Stomach smooth muscle (tissue), 2 donors: Measurements from ENCODE around the gene PPIH.
A peak's percentile ranks its signal among the peaks of the same experiment; 100 is the strongest.
"Not testable (repeated sequence)": the region's sequence is repeated elsewhere in the genome, so short reads cannot be mapped to it uniquely, and the experiment has no call there.

ENCODE experiments used
- H3K27ac ChIP-seq: one replicate; pipeline ENCODE4 v1.7.0; 2013; ENCODE audit warnings: mild to moderate bottlenecking, low read length, inconsistent platforms
- H3K27me3 ChIP-seq, 2 donors: one replicate each; pipeline ENCODE4 v1.7.0; 2013; ENCODE audit warnings: low read length in 2 of 2; ENCODE audit not compliant: insufficient read depth in 2 of 2, control insufficient read depth in 1 of 2
- H3K36me3 ChIP-seq, 2 donors: one replicate each; pipeline ENCODE4 v1.7.0; 2013; ENCODE audit warnings: low read length in 2 of 2; ENCODE audit not compliant: control insufficient read depth in 2 of 2, insufficient read depth in 2 of 2
- H3K4me1 ChIP-seq: one replicate; pipeline ENCODE4 v1.7.0; 2013; ENCODE audit warnings: low read length; ENCODE audit not compliant: control insufficient read depth, insufficient read depth
- H3K4me3 ChIP-seq, 2 donors: one replicate each; pipeline ENCODE4 v1.7.0; 2013; ENCODE audit warnings: low read length in 2 of 2
- H3K9ac ChIP-seq, 2 donors: one replicate each; pipeline ENCODE4 v1.7.0; 2013; ENCODE audit warnings: low read length in 2 of 2, mild to moderate bottlenecking in 1 of 2
- H3K9me3 ChIP-seq, 2 donors: one replicate each; pipeline ENCODE4 v1.7.0; 2013; ENCODE audit warnings: low read length in 2 of 2; ENCODE audit not compliant: control insufficient read depth in 2 of 2
- donor health status: healthy.
- donor health status: Pancreatic carcinoma.

Gene PPIH

DNA sequence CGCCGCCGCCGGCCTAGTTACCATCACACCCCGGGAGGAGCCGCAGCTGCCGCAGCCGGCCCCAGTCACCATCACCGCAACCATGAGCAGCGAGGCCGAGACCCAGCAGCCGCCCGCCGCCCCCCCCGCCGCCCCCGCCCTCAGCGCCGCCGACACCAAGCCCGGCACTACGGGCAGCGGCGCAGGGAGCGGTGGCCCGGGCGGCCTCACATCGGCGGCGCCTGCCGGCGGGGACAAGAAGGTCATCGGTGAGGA, 24.2 kb downstream of the PPIH start:
- peak overlapping the region in 1 of 2 donors; percentile 92 for H3K4me3 ChIP-seq
- H3K27me3 ChIP-seq, H3K9me3 ChIP-seq, H3K36me3 ChIP-seq: not testable (repeated sequence)
- peak overlapping the region in 1 of 2 donors; percentile 29 for H3K9ac ChIP-seq
- H3K27ac ChIP-seq: peak overlapping the region; percentile 91
- peaks cover 37% of the 10 kb centered on the region for H3K4me1 ChIP-seq

DNA sequence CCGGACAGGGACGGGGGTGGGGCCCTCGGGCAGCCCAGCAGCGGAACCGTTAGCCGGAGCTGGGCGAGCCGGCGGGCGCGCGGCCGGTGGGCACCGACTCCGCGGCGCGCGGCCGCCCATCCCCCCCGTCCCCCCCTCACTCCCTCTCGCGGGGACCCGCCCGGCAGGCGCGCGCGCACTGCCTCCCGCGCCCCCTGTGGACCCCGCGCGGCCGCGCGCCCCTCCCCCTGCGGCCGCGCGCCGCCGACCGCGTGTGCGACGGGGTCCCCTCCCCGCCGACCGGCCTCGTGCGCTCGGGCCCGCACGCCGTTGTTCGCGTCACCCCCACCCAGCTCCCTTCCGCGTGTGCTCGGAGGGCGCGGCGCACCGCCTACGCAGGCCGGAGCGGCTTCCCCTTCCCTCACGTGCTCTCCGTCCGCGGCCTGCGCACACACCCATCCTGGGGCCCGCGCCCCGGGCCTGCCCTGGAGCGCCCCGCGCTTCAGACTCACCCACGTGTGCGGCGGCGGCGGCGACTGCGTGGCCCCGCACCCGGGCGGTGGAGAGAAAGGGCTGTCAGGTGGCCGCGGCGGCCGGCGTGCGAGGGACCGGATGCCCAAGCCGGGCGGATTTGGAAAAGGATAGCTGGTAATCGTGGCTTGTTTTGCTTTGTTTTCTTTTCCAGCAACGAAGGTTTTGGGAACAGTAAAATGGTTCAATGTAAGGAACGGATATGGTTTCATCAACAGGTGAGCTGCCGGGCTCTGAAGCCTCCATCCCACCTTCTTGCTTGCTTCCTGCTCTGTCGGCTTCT, 24.7 kb downstream of the PPIH start:
- no peaks in the 10 kb centered on the region for H3K9me3 ChIP-seq
- H3K27ac ChIP-seq: peak overlapping the region; percentile 25
- peak overlapping the region; percentile 59 to 92 for H3K4me3 ChIP-seq
- no peaks in the 10 kb centered on the region for H3K27me3 ChIP-seq
- H3K9ac ChIP-seq: peak overlapping the region; percentile 7 to 72
- peaks cover 37% of the 10 kb centered on the region for H3K4me1 ChIP-seq
- peaks cover 0 to 4% of the 10 kb centered on the region in 2 donors for H3K36me3 ChIP-seq

- Histone ChIP-seq H3K4me1 (peaks cover 37% of the 10 kb centered on the region), H3K27ac (no peak overlapping the region), H3K27me3 (no peaks in the 10 kb centered on the region), H3K9ac (no peak overlapping the region), H3K9me3 (no peaks in the 10 kb centered on the region), H3K4me3 (peak overlapping the region; percentile 59 to 92), H3K36me3 (peaks cover 0 to 4% of the 10 kb centered on the region in 2 donors)
These were observed 25.9 kb downstream of the PPIH start for GRCh38 chr1:42684139-42684538.

DNA sequence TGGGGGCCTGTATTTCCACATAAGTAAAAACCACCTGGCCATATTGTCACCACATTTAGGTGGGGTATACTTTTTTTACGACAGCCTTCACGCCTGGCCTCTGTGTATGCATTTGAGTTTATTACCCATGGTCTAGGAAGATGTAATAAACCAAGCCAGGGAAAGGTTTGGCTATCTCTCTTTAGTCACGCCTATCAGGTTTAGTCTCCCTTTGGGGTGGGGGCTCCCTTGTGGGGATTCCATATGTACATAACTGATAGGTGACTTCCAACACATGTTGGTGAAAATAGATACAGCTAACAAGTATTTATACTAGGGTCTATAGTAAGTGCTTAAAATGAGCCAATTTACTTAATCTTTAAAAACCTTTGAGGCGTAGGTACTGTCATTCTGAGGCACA, 28.2 kb downstream of the PPIH start:
- Histone ChIP-seq H3K9ac (no peak overlapping the region), H3K9me3 (no peaks in the 10 kb centered on the region), H3K36me3 (peaks cover 0 to 4% of the 10 kb centered on the region in 2 donors), H3K27me3 (no peaks in the 10 kb centered on the region), H3K4me1 (peaks cover 31% of the 10 kb centered on the region), H3K27ac (no peak overlapping the region), H3K4me3 (no peak overlapping the region)

DNA sequence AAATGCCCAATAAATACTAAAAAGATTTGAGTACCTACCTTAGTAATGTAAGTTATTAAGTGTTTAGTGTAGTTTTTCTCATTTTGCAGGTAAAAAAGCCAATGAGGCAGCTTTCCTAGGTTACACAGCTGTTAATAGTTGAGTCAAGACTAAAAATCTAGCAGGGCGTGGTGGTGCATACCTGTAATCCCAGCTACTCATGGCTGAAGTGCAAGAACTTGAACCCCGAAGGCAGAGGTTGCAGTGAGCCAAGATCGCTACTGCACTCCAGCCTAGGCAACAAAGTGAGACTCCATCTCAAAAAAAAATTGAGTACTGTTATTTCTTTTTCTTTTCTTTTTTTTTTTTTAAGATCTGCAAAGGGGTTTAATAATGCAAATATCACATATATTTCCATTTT, 31.7 kb downstream of the PPIH start:
- Histone ChIP-seq H3K27ac (no peak overlapping the region), H3K4me3 (no peak overlapping the region), H3K9me3 (no peaks in the 10 kb centered on the region), H3K9ac (no peak overlapping the region), H3K36me3 (no peaks in the 10 kb centered on the region), H3K4me1 (peaks cover 17% of the 10 kb centered on the region), H3K27me3 (no peaks in the 10 kb centered on the region)

- no peak overlapping the region for H3K27ac ChIP-seq
These were observed 32.4 kb downstream of the PPIH start for GRCh38 chr1:42690477-42691156.

GRCh38 chr1:42691157-42691498, 32.9 kb downstream of the PPIH start:
- no peak overlapping the region for H3K9ac ChIP-seq
- no peak overlapping the region for H3K27ac ChIP-seq
- peaks cover 0 to 2% of the 10 kb centered on the region in 2 donors for H3K36me3 ChIP-seq
- H3K27me3 ChIP-seq: no peaks in the 10 kb centered on the region
- H3K9me3 ChIP-seq: no peaks in the 10 kb centered on the region
- no peak overlapping the region for H3K4me3 ChIP-seq
- peaks cover 11% of the 10 kb centered on the region for H3K4me1 ChIP-seq

More at GRCh38 chr1:42690477-42691156, 32.4 kb downstream of the PPIH start:
- no peaks in the 10 kb centered on the region for H3K27me3 ChIP-seq
- no peaks in the 10 kb centered on the region for H3K9me3 ChIP-seq
- H3K4me1 ChIP-seq: peaks cover 11% of the 10 kb centered on the region
- no peak overlapping the region for H3K4me3 ChIP-seq
- H3K36me3 ChIP-seq: no peaks in the 10 kb centered on the region
- H3K9ac ChIP-seq: no peak overlapping the region

GRCh38 chr1:42692461-42692860, 34.2 kb downstream of the PPIH start:
- no peak overlapping the region for H3K9ac ChIP-seq
- H3K9me3 ChIP-seq: no peaks in the 10 kb centered on the region
- no peak overlapping the region for H3K27ac ChIP-seq
- H3K4me3 ChIP-seq: no peak overlapping the region
- peaks cover 4% of the 10 kb centered on the region for H3K4me1 ChIP-seq
- H3K27me3 ChIP-seq: no peaks in the 10 kb centered on the region
- peaks cover 5 to 13% of the 10 kb centered on the region in 2 donors for H3K36me3 ChIP-seq

DNA sequence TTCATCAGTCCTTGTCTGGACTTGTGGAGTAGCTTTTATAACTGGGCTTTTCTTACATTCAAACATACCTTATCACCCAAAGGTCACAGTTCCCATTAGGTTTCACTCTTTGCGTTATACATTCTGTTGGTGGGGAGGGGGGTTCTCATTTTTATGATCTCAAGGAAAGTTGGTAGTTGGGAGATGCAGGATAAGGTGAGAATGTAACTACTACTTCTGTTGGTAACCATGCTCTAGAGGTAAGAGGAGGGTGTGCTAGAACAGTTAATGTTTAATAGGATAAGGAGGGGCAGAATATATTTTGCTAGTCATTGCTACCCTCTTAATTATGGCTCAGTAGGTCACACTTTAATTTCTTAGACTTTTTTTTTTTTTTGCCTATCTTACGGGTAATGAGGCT, 34.7 kb downstream of the PPIH start:
- Histone ChIP-seq H3K9me3 (no peaks in the 10 kb centered on the region), H3K36me3 (peaks cover 10 to 17% of the 10 kb centered on the region in 2 donors), H3K27me3 (no peaks in the 10 kb centered on the region), H3K27ac (no peak overlapping the region), H3K4me1 (peaks cover 4% of the 10 kb centered on the region), H3K9ac (no peak overlapping the region), H3K4me3 (no peak overlapping the region)

- peaks cover 23 to 45% of the 10 kb centered on the region in 2 donors for H3K36me3 ChIP-seq
- no peaks in the 10 kb centered on the region for H3K4me1 ChIP-seq
- no peaks in the 10 kb centered on the region for H3K9me3 ChIP-seq
- H3K9ac ChIP-seq: no peak overlapping the region
- H3K4me3 ChIP-seq: no peak overlapping the region
- no peak overlapping the region for H3K27ac ChIP-seq
- H3K27me3 ChIP-seq: no peaks in the 10 kb centered on the region
These were observed 40.0 kb downstream of the PPIH start for GRCh38 chr1:42698081-42698813.
